ENCODE measurements around the gene SORL1-AS1.

SORL1-AS1 gene

DNA sequence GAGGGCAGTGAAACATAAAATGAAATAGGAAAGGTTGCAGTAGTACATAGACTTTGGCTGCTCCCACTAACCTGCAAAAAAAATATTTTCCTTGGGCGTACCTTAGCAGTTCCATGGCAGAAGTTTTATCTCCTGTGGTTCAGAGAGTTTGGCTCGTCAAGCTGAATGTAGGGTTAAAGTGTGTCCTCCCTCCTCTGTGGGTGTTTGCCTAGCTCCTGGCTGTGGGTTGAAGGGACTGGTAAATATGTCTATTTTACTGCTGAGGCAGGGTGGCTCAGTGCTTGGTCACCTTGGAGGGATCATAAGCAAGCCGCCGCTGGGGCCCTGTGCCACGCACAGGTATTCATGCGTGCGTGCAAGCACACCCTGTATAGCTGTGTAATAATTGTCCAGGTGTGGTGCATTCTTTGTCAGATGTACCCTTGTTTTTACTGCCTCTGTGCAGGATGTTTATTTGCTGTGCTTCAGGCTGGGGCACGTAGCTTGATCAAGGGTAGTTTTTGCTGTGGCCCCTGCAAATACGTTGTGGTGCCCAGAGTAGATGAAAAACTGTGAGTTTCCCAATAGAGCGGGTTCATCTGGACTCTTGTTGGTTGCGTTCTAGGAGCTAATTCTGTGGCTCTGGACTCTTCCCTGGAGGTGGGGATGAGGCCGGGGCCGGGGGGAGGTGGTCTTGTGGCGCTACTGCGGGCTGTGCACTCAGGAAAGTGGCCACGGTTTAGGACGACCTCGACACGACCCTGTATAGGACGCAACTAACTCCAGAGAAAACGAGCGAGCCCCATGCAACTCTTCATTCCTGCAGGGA, 1.4 kb downstream of the SORL1-AS1 start (continued):
- TF ChIP-seq TCF3 (IDR thresholded peaks at IDR 0.05; ENCODE audit: borderline replicate concordance, insufficient read depth, low read depth, low read length) (peak; percentile 23; the same call in 1 of the 2 replicates), DPF2 (IDR thresholded peaks at IDR 0.05) (no peak), CBFB (IDR thresholded peaks at IDR 0.05; ENCODE audit: low read depth) (0 out of 2 replicates have a peak, but pooled peaks have one; percentile 39), MYC (IDR thresholded peaks at IDR 0.05; ENCODE audit: insufficient read depth, insufficient read length, insufficient replicate concordance, low read length, severe bottlenecking) (no peak), BACH1 (IDR thresholded peaks at IDR 0.05; ENCODE audit: borderline replicate concordance) (0 out of 2 replicates have a peak, but pooled peaks have one; percentile 22), ZNF207 (IDR thresholded peaks at IDR 0.05; ENCODE audit: borderline replicate concordance) (peak; percentile 42; the same call in 1 of the 2 replicates)

DNA sequence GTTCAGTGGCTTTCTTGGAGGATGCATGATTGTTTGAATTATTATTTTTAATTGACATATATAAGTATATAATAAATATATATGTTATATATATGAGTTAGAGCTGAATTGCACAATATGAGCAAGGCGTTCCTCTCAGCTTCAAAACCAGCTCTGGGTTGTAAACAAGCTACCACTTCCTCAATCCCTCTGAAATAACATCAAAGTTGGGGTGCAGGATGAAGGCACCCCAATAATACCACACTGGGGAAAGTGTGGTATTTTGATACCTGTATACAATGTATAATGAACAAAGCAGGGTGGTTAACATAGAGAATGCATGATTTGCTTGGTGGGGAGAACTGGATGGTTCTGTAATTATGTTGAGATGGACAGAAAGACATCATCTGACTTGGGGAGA, 2.4 kb downstream of the SORL1-AS1 start:
- WGBS (ENCODE audit: insufficient coverage, insufficient replicate concordance, low lambda C conversion rate, missing lambda C conversion rate) = 88% methylated on average over 1 of the region's 1 CpG
- FAIRE-seq = no peak
- ChIA-PET CTCF (interaction anchor here (0.8 to 6.6 kb wide), 23 partner anchors 9 to 141 kb away, joined by 3 to 50 read pairs (median 6); no protein-coding TSS in a partner anchor), SMC1A (ENCODE audit: uncharacterized antibody, unreplicated experiment) (interaction anchor here (0.6 to 14.0 kb wide), 23 partner anchors 9 to 158 kb away, joined by 3 to 266 read pairs (median 6); partner anchors contain the start of gene SC5D), RAD21 (ENCODE audit: unreplicated experiment) (interaction anchor here (0.9 to 12.7 kb wide), 22 partner anchors 14 to 214 kb away, joined by 3 to 232 read pairs (median 6); no protein-coding TSS in a partner anchor), POLR2A (interaction anchor here (0.7 to 4.9 kb wide), 9 partner anchors 9 to 141 kb away, joined by 3 to 86 read pairs (median 8); no protein-coding TSS in a partner anchor)
- intact Hi-C loops (cut with micrococcal nuclease; ENCODE audit: unreplicated experiment) = loop anchor here (5.0 kb wide), 2 partner anchors 33 to 113 kb away; no protein-coding TSS in a partner anchor
- H3K36me3 ChIP-seq (ENCODE audit: control insufficient read depth in 2 of 2, insufficient read depth in 2 of 2, low read length in 1 of 2) = no peaks in the 10 kb centered on the region
- no peak for ATAC-seq
- TF ChIP-seq SPI1 (IDR thresholded peaks at IDR 0.05; ENCODE audit: borderline replicate concordance, insufficient read depth, low read depth, low read length) = peak; percentile 68; the same call in 1 of the 2 replicates
- no peak for TF ChIP-seq KAT2A (conservative IDR thresholded peaks at IDR 0.05; ENCODE audit: control insufficient read depth, low read depth, low read length)
- TF ChIP-seq IKZF2 (IDR thresholded peaks at IDR 0.05) = 0 out of 4 replicates have a peak, but pooled peaks of 1 of the 2 experiments have one; percentile 10
- 0 out of 2 replicates have a peak, but pooled peaks have one; percentile 1 for TF ChIP-seq SMC3 (IDR thresholded peaks at IDR 0.05; ENCODE audit: borderline replicate concordance, low read length)
- no peaks in the 10 kb centered on the region for H3K27me3 ChIP-seq (replicated peaks in 1 of 2; ENCODE audit: control insufficient read depth in 2 of 2, insufficient read depth in 2 of 2, low read length in 1 of 2)
- H3K27ac ChIP-seq (ENCODE audit: control insufficient read depth, insufficient read depth) = peak overlapping the region; percentile 76
- no TSS peak for BruUV-seq (replicated peaks)
- H4K20me1 ChIP-seq (ENCODE audit: control insufficient read depth, insufficient read depth) = no peaks in the 10 kb centered on the region
- H3K79me2 ChIP-seq (ENCODE audit: control insufficient read depth, insufficient read depth, low read length) = peaks cover 67% of the 10 kb centered on the region
- H3K4me2 ChIP-seq (ENCODE audit: control insufficient read depth, insufficient read depth) = peak overlapping the region; percentile 94
- in situ Hi-C loops (cut with MboI) = loop anchor here (25.0 kb wide), 1 partner anchor 1612 kb away; the partner anchor contains the start of gene HSPA8
- peak overlapping the region; percentile 81 for H3K9ac ChIP-seq (ENCODE audit: control insufficient read depth, insufficient read depth, low read length)
- peak overlapping the region; percentile 77 for H3K4me3 ChIP-seq
- H3K9me3 ChIP-seq (replicated peaks; ENCODE audit: control insufficient read depth, insufficient read depth, low read length) = no peaks in the 10 kb centered on the region
- peaks cover 62% of the 10 kb centered on the region for H3K4me1 ChIP-seq (ENCODE audit: control insufficient read depth, insufficient read depth, low read length)
- DNase-seq (ENCODE audit: low read depth, low spot score) = no peak
- no peak overlapping the region for H2AFZ ChIP-seq (ENCODE audit: control insufficient read depth, low read depth, low read length)
